H1 (cell line): ENCODE data around the gene HSD17B1. TPM values are rescaled to one million over a fixed set of nuclear protein-coding genes. Genes with fewer than 3 reads are reported as not detected.

Source experiments
- CTBP2 ChIP-seq: IDR thresholded peaks from 2 replicates; pipeline ENCODE4 v1.7.0; 2011; ENCODE audit warnings: borderline replicate concordance, mild to moderate bottlenecking, moderate library complexity, mixed read lengths, low read length; ENCODE audit not compliant: insufficient read depth, insufficient read length
- GTF2F1 ChIP-seq: IDR thresholded peaks from 2 replicates; pipeline ENCODE4 v1.6.1; 2012; ENCODE audit warnings: low read depth, low read length, improper control_type of control experiment, borderline replicate concordance
- RBBP5 ChIP-seq: IDR thresholded peaks from 2 replicates; pipeline ENCODE4 v1.7.1; 2012; ENCODE audit warnings: low read depth, mild to moderate bottlenecking, inconsistent platforms, low read length, moderate library complexity, borderline replicate concordance
- polyA plus RNA-seq, 7 experiments: library from polyadenylated mRNA; depleted of rRNA in 3 of 7; stranded (reverse) in 5 of 7; unstranded in 2 of 7; fragments of >200 nt in 5 of 7; fragments of 200-250 nt in 2 of 7; gene quantifications; 1 replicate in 5 of 7; 2 replicates in 1 of 7; 4 replicates in 1 of 7; pipeline versions ENCODE4 v1.2.1 to v1.2.3, GENCODE V29; 2011 to 2013; ENCODE audit warnings: missing spikeins in 2 of 7, mixed read lengths in 2 of 7
- total RNA-seq: library from RNA; stranded (reverse); fragmentation: NEBNext Ultra II Directional; extraction: Animal tissue kit (Norgen Biotek cat#: 25700); gene quantifications from 2 replicates; pipeline ENCODE4 v1.2.1, GENCODE V29; 2021

The HSD17B1 gene
- total and polyA plus RNA-seq, 2 of the 8 experiments (the other 6 are each of a cell fraction or from before 2014, with no cell fraction given), result 0.88 to 1.0 TPM

DNA sequence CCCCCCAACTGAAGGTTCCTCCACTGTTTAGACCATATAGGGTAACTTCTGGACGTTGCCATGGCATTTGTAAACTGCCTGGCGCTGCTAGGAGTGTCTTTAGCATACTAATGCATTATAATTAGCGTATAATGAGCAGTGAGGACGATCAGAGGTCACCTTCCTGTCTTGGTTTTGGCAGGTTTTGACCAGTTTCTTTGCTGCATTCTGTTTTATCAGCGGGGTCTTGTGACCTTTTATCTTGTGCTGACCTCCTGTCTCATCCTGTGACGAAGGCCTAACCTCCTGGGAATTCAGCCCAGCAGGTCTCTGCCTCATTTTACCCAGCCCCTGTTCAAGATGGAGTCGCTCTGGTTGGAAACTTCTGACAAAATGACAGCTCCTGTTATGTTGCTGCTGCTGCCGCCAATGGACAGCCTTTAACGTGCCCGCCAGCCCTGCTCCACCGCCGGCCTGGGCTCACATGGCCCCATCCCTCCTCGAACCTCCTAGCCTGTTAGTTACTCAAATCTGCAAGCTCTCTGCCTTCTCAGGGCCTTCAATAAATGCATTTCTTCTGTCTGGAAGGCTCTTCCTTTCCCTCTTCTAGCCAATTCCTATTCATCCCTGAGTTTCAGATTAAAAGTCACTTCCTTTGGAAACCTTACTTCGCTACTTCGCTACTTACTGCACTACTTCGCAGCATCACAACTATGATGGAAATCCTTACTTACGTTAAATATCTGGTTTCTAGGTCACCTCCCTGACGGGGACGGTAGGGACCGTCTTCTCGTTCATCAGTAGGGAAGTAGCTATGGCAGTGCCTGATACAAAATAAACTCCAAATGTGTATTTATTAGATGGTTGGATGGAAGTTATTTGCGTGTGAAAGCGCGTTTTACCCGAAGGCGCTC is 17.3 kb upstream of the HSD17B1 start (continued):
- no peak for TF ChIP-seq RBBP5
- TF ChIP-seq CTBP2, result no peak
- no peak for TF ChIP-seq GTF2F1
- TF ChIP-seq, all 59 proteins: peak for 0
